K562 (cell line): ENCODE data around the gene MKNK1. TPM values are rescaled to one million over a fixed set of nuclear protein-coding genes. Genes with fewer than 3 reads are reported as not detected.

Experiments
- ATAC-seq: fragments of 200-7000 bp; cut with Tn5 transposase; 3 replicates; pipeline ENCODE4 v1.9.1; 2020; ENCODE audit warnings: moderate library complexity
- BruUV-seq: library from RNA; stranded (reverse); fragments of 400-500 nt; replicated peaks from 2 replicates; lab custom pipeline; 2021; lab: Mats Ljungman, UMichigan
- CTCF ChIA-PET: fragments of 300-600 bp; formaldehyde crosslinking; extraction: SDS; loops from one replicate; lab custom pipeline; 2021; ENCODE audit warnings: low intra/inter-chr PET ratio; lab: Yijun Ruan, JAX
- POLR2A ChIA-PET: fragments of 300-600, 350-650 bp; sonication (Branson Sonifier 250); formaldehyde crosslinking; extraction: SDS; loops from one replicate; lab custom pipeline; 2021; ENCODE audit warnings: antibody characterized with exemption, inconsistent platforms; lab: Yijun Ruan, JAX
- DNase-seq, 4 experiments: peaks; one replicate each; pipeline versions ENCODE4 v3.0.0 to v3.0.0-alpha.2; 2011 to 2018; ENCODE audit warnings: low spot score in 3 of 4, mixed read lengths in 3 of 4; ENCODE audit errors: extremely low read depth in 1 of 4
- FAIRE-seq: peaks from 2 replicates; lab custom pipeline; 2011; peaks lifted over from hg19 to GRCh38; lab: Jason Lieb, UNC
- H2AFZ ChIP-seq: 2 replicates; pipeline ENCODE4 v1.6.0; 2011; ENCODE audit warnings: low read depth, low read length, control low read depth, inconsistent platforms
- H3K27ac ChIP-seq: fragments of 200-600 bp; 3 replicates; pipeline ENCODE4 v1.8.0; 2011; ENCODE audit warnings: low read depth, mild to moderate bottlenecking, control low read depth, inconsistent platforms, low read length, moderate library complexity, mixed read lengths; ENCODE audit errors: extremely low read depth
- H3K27me3 ChIP-seq, 2 experiments: fragments of 300-600 bp in 1 of 2; 2 replicates in 1 of 2; 3 replicates in 1 of 2; pipeline versions ENCODE4 v1.6.0 to v1.8.0; 2011; ENCODE audit warnings: inconsistent platforms in 2 of 2, low read length in 2 of 2, mild to moderate bottlenecking in 1 of 2, mixed read lengths in 1 of 2, moderate library complexity in 1 of 2; ENCODE audit not compliant: control insufficient read depth in 2 of 2, insufficient read depth in 2 of 2
- H3K36me3 ChIP-seq: fragments of 300-600 bp; 3 replicates; pipeline ENCODE4 v1.8.0; 2011; ENCODE audit warnings: mild to moderate bottlenecking, low read length, inconsistent platforms; ENCODE audit not compliant: control insufficient read depth, insufficient read depth
- H3K4me1 ChIP-seq, 2 experiments: fragments of 200-600 bp in 1 of 2; replicated peaks in 1 of 2; 2 replicates in 1 of 2; 3 replicates in 1 of 2; pipeline versions ENCODE4 v1.5.1 to v1.8.0; 2011; ENCODE audit warnings: inconsistent platforms in 2 of 2, low read length in 2 of 2, mild to moderate bottlenecking in 1 of 2, mixed read lengths in 1 of 2, moderate library complexity in 1 of 2; ENCODE audit not compliant: control insufficient read depth in 2 of 2, insufficient read depth in 2 of 2
- H3K4me2 ChIP-seq: 2 replicates; pipeline ENCODE4 v1.6.1; 2011; ENCODE audit warnings: low read length, control low read depth, inconsistent platforms, mixed read lengths; ENCODE audit not compliant: insufficient read depth
- H3K4me3 ChIP-seq: fragments of 200-600 bp; sonication (generic), shearing (Covaris generic); 2 replicates; pipeline ENCODE4 v1.5.1; 2016; ENCODE audit warnings: control low read depth, inconsistent platforms
- H3K79me2 ChIP-seq: fragments of 200-600 bp; 3 replicates; pipeline ENCODE4 v1.8.0; 2011; ENCODE audit warnings: low read length, inconsistent platforms; ENCODE audit not compliant: control insufficient read depth, insufficient read depth
- H3K9ac ChIP-seq, 2 experiments: 2 replicates each; pipeline versions ENCODE4 v1.6.0 to v1.6.1; 2011; ENCODE audit warnings: low read depth in 2 of 2, low read length in 2 of 2, control low read depth in 1 of 2, inconsistent platforms in 1 of 2, mild to moderate bottlenecking in 1 of 2, mixed read lengths in 1 of 2; ENCODE audit not compliant: insufficient read depth in 1 of 2
- H3K9me1 ChIP-seq: one replicate; pipeline ENCODE4 v1.6.0; 2011; ENCODE audit warnings: inconsistent platforms, mild to moderate bottlenecking, low read length, moderate library complexity; ENCODE audit not compliant: control insufficient read depth, insufficient read depth
- H3K9me3 ChIP-seq: replicated peaks from 2 replicates; pipeline ENCODE4 v1.5.1; 2011; ENCODE audit warnings: low read depth, low read length, inconsistent platforms; ENCODE audit not compliant: control insufficient read depth, insufficient read depth
- H4K20me1 ChIP-seq: replicated peaks from 2 replicates; pipeline ENCODE4 v1.6.1; 2011; ENCODE audit warnings: low read length, inconsistent platforms, mixed read lengths; ENCODE audit not compliant: control insufficient read depth, insufficient read depth
- ARID2 ChIP-seq: fragments of 450-650 bp; IDR thresholded peaks from 2 replicates; pipeline ENCODE4 v1.6.1; 2017; ENCODE audit warnings: antibody characterized with exemption, mild to moderate bottlenecking
- DACH1 ChIP-seq: fragments of 450-650 bp; IDR thresholded peaks from 2 replicates; pipeline ENCODE4 v1.6.1; 2018; ENCODE audit not compliant: partially characterized antibody
- FOXM1 ChIP-seq, 2 experiments: fragments of 450-650 bp in 1 of 2; sonication (generic) in 1 of 2; formaldehyde crosslinking in 1 of 2; IDR thresholded peaks; 2 replicates each; pipeline versions ENCODE4 v1.6.1 to v1.9.0; 2017 to 2022; ENCODE audit warnings: low read depth in 2 of 2, mild to moderate bottlenecking in 2 of 2, missing genetic modification reagents in 1 of 2, moderate library complexity in 1 of 2
- HOXB6 ChIP-seq: fragments of 250-450 bp; sonication (Bioruptor Pico); IDR thresholded peaks from 2 replicates; pipeline ENCODE4 v1.5.1; 2022; ENCODE audit warnings: mild to moderate bottlenecking, borderline replicate concordance
- PHB2 ChIP-seq: fragments of 450-650 bp; IDR thresholded peaks from 2 replicates; pipeline ENCODE4 v1.6.1; 2017; ENCODE audit warnings: low read depth
- PHTF2 ChIP-seq: fragments of 250-450 bp; sonication (Bioruptor Pico); IDR thresholded peaks from 2 replicates; pipeline ENCODE4 v1.5.0; 2021; ENCODE audit warnings: mild to moderate bottlenecking
- POLR2B ChIP-seq: fragments of 450-650 bp; IDR thresholded peaks from 2 replicates; pipeline ENCODE4 v1.6.1; 2018; ENCODE audit warnings: low read depth; ENCODE audit not compliant: partially characterized antibody
- PTRF ChIP-seq: fragments of 450-650 bp; IDR thresholded peaks from 2 replicates; pipeline ENCODE4 v1.6.1; 2016; ENCODE audit warnings: mild to moderate bottlenecking, missing genetic modification characterization, missing compliant biosample characterization
- ZC3H4 ChIP-seq: sonication (generic); formaldehyde crosslinking; IDR thresholded peaks from 2 replicates; pipeline ENCODE4 v1.9.0; 2021; ENCODE audit warnings: missing genetic modification reagents, borderline replicate concordance
- ZNF197 ChIP-seq: fragments of 200-800 bp; sonication (Bioruptor generic); IDR thresholded peaks from 2 replicates; pipeline ENCODE4 v1.6.1; 2016; ENCODE audit warnings: low read depth, missing genetic modification characterization, missing compliant biosample characterization
- WGBS: fragments of 100-300 bp; shearing (Covaris generic); methylation state at CpG from one replicate; pipeline ENCODE4 v1.1.6; 2016; ENCODE audit warnings: low coverage, mixed read lengths; ENCODE audit not compliant: insufficient coverage; ENCODE audit errors: missing lambda C conversion rate; 5-methylcytosine and 5-hydroxymethylcytosine counted together
- in situ Hi-C: fragments of 300-500 bp; cut with MboI; formaldehyde crosslinking; loops from 4 replicates; pipeline ENCODE4 v1.15.0; 2018; ENCODE audit warnings: inconsistent platforms, mixed read lengths
- intact Hi-C: fragments of 100-400 bp; cut with micrococcal nuclease; formaldehyde crosslinking; loops from 2 replicates; pipeline ENCODE4 v1.14.2; 2022
- polyA plus RNA-seq, 8 experiments: library from polyadenylated mRNA; depleted of rRNA in 4 of 8; stranded (reverse) in 5 of 8; unstranded in 3 of 8; fragments of >200 nt; fragmentation: Nextera tagmentation in 2 of 8; fragmentation: Illumina TruSeq in 1 of 8; extraction: Ambion mirVana in 2 of 8; extraction: Trizol in 1 of 8; gene quantifications; 2 replicates each; pipeline versions ENCODE4 v1.2.1 to v1.2.3, GENCODE V29; 2011 to 2014; ENCODE audit warnings: inconsistent platforms in 1 of 8, missing spikeins in 1 of 8
- total RNA-seq, 7 experiments: library from RNA; depleted of rRNA in 6 of 7; stranded (reverse); fragments of >200 nt in 6 of 7; fragmentation: Illumina TruSeq in 2 of 7; extraction: Trizol in 2 of 7; gene quantifications; 2 replicates each; pipeline versions ENCODE4 v1.2.1 to v1.2.3, GENCODE V29; 2011 to 2021; ENCODE audit warnings: low replicate concordance in 1 of 7
- TF ChIP-seq, protein P1 (sequence below): sonication (generic); formaldehyde crosslinking; IDR thresholded peaks from 2 replicates; pipeline ENCODE4 v1.9.0; 2022; ENCODE audit warnings: mild to moderate bottlenecking, missing genetic modification reagents
- TF ChIP-seq, protein P2 (sequence below): sonication (generic); formaldehyde crosslinking; IDR thresholded peaks from 2 replicates; pipeline ENCODE4 v1.8.0; 2023; ENCODE audit warnings: mild to moderate bottlenecking, missing genetic modification reagents

Gene MKNK1
- total and polyA plus RNA-seq, 9 of the 15 experiments (the other 6 are each of a cell fraction or from before 2014, with no cell fraction given), result 27.7 to 51.3 (median 43.7) TPM

GRCh38 chr1:46552357-46553237 is 51.5 kb downstream of the MKNK1 start (continued):
- TF ChIP-seq ZC3H4 (CRISPR knock-in tag) (no peak), PTRF (no peak), HOXB6 (CRISPR knock-in tag) (no peak), DACH1 (no peak), ZNF197 (CRISPR knock-in tag) (no peak), POLR2B (no peak)

DNA sequence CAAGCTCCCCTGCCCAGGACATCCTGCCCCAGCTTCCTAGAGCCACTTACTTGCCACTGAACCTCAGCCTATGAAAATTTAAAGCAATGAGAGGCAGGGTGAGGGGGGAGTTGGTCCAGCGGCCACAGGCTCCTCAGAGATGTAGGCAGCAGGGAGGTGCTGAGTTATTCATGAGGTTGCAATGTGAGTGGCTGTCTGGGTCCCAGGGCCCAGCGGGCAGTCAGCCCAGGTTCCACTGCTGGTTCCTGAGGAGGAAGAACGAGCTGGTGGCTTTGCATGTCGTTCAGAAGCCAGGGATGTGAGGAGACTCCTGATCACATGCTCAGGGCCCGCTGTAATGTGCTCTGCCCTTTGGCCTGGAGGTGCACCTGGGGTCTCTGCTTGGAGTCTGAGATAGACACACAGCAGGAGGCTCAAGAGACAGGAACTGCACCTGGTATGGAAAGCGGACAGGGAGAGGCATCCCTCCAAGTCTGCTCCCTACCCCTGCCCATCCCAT is 52.4 kb downstream of the MKNK1 start, which contains the start of gene KNCN:
Gene KNCN, minus strand, starts transcription at position 51 of the 499 bp plus-strand sequence. CDS start 432 bp downstream, outside the sequence.
- no TSS peak for BruUV-seq
- WGBS, result 4% methylated on average over 6 of the region's 6 CpGs
- no peak within 1 kb of the TSS for H3K27ac ChIP-seq
- ChIA-PET CTCF (no interaction called here), POLR2A (interaction anchor here (1.6 kb wide), 1 partner anchor 29 kb away, joined by 3 read pairs; no protein-coding TSS in a partner anchor)
- ATAC-seq (no peak), DNase-seq (no peak), FAIRE-seq (no peak)
- H3K4me2 ChIP-seq, result no peak within 1 kb of the TSS
- in situ Hi-C loops, result no loop called here
- H3K27me3 ChIP-seq, result peaks cover 12 to 26% of the 10 kb centered on the region in 2 experiments; a peak in 3 of 5 replicates
- no peaks in the 10 kb centered on the region; the same call in 1 of the 2 replicates for H4K20me1 ChIP-seq
- peak within 1 kb of the TSS in 1 of 2 experiments; percentile 4; a peak in 1 of 4 replicates for H3K9ac ChIP-seq
- peaks cover 12 to 37% of the 10 kb centered on the region in 2 experiments; a peak in 4 of 5 replicates for H3K4me1 ChIP-seq
- H3K9me1 ChIP-seq, result peaks cover 3% of the 10 kb centered on the region
- H3K9me3 ChIP-seq, result no peaks in the 10 kb centered on the region
- no peaks in the 10 kb centered on the region for H3K79me2 ChIP-seq
- H3K36me3 ChIP-seq, result no peaks in the 10 kb centered on the region
- no peak within 1 kb of the TSS for H2AFZ ChIP-seq
- H3K4me3 ChIP-seq, result no peak within 1 kb of the TSS
- intact Hi-C loops, result no loop called here
- TF ChIP-seq, protein P1, sequence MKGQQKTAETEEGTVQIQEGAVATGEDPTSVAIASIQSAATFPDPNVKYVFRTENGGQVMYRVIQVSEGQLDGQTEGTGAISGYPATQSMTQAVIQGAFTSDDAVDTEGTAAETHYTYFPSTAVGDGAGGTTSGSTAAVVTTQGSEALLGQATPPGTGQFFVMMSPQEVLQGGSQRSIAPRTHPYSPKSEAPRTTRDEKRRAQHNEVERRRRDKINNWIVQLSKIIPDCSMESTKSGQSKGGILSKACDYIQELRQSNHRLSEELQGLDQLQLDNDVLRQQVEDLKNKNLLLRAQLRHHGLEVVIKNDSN (CRISPR knock-in tag), result no peak
- TF ChIP-seq PHB2, result no peak
- no peak for TF ChIP-seq FOXM1 (IDR thresholded peaks at IDR 0.05; ENCODE audit: low read depth)
- no peak for TF ChIP-seq FOXM1 (CRISPR knock-in tag; IDR thresholded peaks at IDR 0.05; ENCODE audit: low read depth)
- TF ChIP-seq, protein P2, sequence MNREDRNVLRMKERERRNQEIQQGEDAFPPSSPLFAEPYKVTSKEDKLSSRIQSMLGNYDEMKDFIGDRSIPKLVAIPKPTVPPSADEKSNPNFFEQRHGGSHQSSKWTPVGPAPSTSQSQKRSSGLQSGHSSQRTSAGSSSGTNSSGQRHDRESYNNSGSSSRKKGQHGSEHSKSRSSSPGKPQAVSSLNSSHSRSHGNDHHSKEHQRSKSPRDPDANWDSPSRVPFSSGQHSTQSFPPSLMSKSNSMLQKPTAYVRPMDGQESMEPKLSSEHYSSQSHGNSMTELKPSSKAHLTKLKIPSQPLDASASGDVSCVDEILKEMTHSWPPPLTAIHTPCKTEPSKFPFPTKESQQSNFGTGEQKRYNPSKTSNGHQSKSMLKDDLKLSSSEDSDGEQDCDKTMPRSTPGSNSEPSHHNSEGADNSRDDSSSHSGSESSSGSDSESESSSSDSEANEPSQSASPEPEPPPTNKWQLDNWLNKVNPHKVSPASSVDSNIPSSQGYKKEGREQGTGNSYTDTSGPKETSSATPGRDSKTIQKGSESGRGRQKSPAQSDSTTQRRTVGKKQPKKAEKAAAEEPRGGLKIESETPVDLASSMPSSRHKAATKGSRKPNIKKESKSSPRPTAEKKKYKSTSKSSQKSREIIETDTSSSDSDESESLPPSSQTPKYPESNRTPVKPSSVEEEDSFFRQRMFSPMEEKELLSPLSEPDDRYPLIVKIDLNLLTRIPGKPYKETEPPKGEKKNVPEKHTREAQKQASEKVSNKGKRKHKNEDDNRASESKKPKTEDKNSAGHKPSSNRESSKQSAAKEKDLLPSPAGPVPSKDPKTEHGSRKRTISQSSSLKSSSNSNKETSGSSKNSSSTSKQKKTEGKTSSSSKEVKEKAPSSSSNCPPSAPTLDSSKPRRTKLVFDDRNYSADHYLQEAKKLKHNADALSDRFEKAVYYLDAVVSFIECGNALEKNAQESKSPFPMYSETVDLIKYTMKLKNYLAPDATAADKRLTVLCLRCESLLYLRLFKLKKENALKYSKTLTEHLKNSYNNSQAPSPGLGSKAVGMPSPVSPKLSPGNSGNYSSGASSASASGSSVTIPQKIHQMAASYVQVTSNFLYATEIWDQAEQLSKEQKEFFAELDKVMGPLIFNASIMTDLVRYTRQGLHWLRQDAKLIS (CRISPR knock-in tag), result no peak
- no peak for TF ChIP-seq ARID2
- TF ChIP-seq PHTF2, result no peak
